ENCODE results near the gene TASOR2. TPM values are rescaled to one million over a fixed set of nuclear protein-coding genes. Genes with fewer than 3 reads are reported as not detected.

Gene TASOR2
- total and polyA plus RNA-seq, 10 donors, result 9.5 to 87.9 (median 65.3) TPM

- Histone ChIP-seq H3K4me3 (peak within 1 kb of the TSS; percentile 80 to 97 (median 92)), H3K36me3 (no peaks in the 10 kb centered on the region), H3K9me3 (no peaks in the 10 kb centered on the region), H3K4me1 (peaks cover 4 to 51% (median 29%) of the 10 kb centered on the region in 6 donors), H3K27ac (peak within 1 kb of the TSS; percentile 74 to 85 (median 82)), H3K27me3 (replicated peaks in 1 of 7) (no peaks in the 10 kb centered on the region)
- 0 to 1% (median 1%) methylated on average over 56 to 112 of the region's 112 CpGs for WGBS, 5 donors
- peak; percentile 89 for DNase-seq
- intact Hi-C loops (cut with DNase I; ENCODE audit: low total_unique reads), result no loop called here
- peak; percentile 7 to 69 (median 55) for TF ChIP-seq POLR2AphosphoS5 (IDR thresholded peaks at IDR 0.05)
- TF ChIP-seq, protein P1, sequence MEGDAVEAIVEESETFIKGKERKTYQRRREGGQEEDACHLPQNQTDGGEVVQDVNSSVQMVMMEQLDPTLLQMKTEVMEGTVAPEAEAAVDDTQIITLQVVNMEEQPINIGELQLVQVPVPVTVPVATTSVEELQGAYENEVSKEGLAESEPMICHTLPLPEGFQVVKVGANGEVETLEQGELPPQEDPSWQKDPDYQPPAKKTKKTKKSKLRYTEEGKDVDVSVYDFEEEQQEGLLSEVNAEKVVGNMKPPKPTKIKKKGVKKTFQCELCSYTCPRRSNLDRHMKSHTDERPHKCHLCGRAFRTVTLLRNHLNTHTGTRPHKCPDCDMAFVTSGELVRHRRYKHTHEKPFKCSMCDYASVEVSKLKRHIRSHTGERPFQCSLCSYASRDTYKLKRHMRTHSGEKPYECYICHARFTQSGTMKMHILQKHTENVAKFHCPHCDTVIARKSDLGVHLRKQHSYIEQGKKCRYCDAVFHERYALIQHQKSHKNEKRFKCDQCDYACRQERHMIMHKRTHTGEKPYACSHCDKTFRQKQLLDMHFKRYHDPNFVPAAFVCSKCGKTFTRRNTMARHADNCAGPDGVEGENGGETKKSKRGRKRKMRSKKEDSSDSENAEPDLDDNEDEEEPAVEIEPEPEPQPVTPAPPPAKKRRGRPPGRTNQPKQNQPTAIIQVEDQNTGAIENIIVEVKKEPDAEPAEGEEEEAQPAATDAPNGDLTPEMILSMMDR (IDR thresholded peaks at IDR 0.05 in 8 of 11, conservative IDR thresholded peaks at IDR 0.05 in 3 of 11), result no peak
These were observed 18.4 kb upstream of the TASOR2 start, which contains the start of gene ASB13 for GRCh38 chr10:5666008-5666840. Gene ASB13, minus strand, starts transcription at chr10:5666595. Its CDS starts 44 bp downstream, at chr10:5666551.

GRCh38 chr10:5666841-5667630 lies 17.6 kb upstream of the TASOR2 start:
- 23 to 31% (median 24%) methylated on average over 15 of the region's 15 CpGs for WGBS, 5 donors
- peaks cover 4 to 50% (median 29%) of the 10 kb centered on the region in 6 donors for H3K4me1 ChIP-seq
- TF ChIP-seq POLR2A (IDR thresholded peaks at IDR 0.05) (no peak), POLR2AphosphoS5 (IDR thresholded peaks at IDR 0.05) (no peak)
- TF ChIP-seq, protein P1 (IDR thresholded peaks at IDR 0.05 in 8 of 11, conservative IDR thresholded peaks at IDR 0.05 in 3 of 11), result no peak
- H3K9me3 ChIP-seq, result peaks cover 0 to 2% (median under 1%) of the 10 kb centered on the region in 8 donors
- H3K36me3 ChIP-seq, result no peaks in the 10 kb centered on the region
- no peaks in the 10 kb centered on the region for H3K27me3 ChIP-seq (replicated peaks in 1 of 7)
- no peak for DNase-seq
- peak overlapping the region; percentile 80 to 97 (median 92) for H3K4me3 ChIP-seq
- peak overlapping the region in 4 of 8 donors; percentile 9 to 85 (median 84) for H3K27ac ChIP-seq
- intact Hi-C loops (cut with DNase I; ENCODE audit: low total_unique reads), result no loop called here

DNA sequence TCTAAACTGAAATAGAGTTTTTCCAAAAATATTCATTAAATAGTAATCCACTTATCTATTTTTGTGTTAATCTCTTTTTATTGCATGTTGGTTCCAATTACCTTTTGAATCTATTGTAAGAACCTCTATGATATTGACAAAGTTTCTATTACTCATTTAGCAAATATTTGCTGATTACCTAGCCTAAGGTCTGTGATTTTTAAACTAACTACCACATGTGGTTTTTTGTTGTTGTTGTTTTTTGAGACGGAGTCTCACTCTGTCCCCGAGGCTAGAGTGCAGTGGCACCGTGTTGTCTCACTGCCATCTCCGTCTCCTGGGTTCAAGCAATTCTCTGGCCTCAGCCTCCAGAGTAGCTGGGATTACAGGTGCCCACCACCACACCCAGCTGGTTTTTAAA lies 16.2 kb upstream of the TASOR2 start:
- Histone ChIP-seq H3K27ac (no peak overlapping the region), H3K4me1 (peaks cover 4 to 42% (median 29%) of the 10 kb centered on the region in 6 donors), H3K4me3 (no peak overlapping the region), H3K9me3 (peaks cover 0 to 15% (median 10%) of the 10 kb centered on the region in 8 donors), H3K36me3 (no peaks in the 10 kb centered on the region), H3K27me3 (replicated peaks in 1 of 7) (no peaks in the 10 kb centered on the region)
- intact Hi-C loops (cut with DNase I; ENCODE audit: low total_unique reads), result no loop called here
- WGBS, 5 donors, result 80 to 97% (median 94%) methylated on average over 4 of the region's 4 CpGs
- no peak for DNase-seq
- TF ChIP-seq, protein P1 (IDR thresholded peaks at IDR 0.05 in 8 of 11, conservative IDR thresholded peaks at IDR 0.05 in 3 of 11), result no peak
- TF ChIP-seq POLR2AphosphoS5 (IDR thresholded peaks at IDR 0.05), result no peak

Measured in spleen (tissue), 11 donors.